ENCODE measurements around the gene PADI6. TPM values are rescaled to one million over a fixed set of nuclear protein-coding genes. Genes with fewer than 3 reads are reported as not detected.

Gene PADI6
- total and polyA plus RNA-seq, 2 donors (not counting 1 experiment from before 2014, with no cell fraction given), result 0.04 TPM; not detected in 1

DNA sequence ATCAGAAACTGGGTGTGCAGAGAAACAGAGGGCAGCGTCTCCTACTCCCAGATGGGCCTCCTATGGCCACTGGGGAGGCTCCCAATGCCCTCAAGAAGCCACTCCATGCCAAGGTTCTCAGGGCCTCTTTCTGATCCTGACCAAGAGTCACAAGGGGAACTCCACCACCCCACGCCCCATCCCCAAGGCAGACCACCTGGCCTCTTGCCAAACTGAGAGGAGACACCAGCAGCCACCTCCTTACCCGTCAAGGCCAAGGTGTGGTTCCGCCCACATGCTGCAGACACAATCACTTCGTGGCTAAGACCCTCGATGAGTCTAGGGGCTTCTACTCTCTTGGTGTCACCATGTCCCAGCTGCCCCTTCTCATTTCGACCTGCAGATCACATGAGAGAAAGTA lies 50.5 kb downstream of the PADI6 start:
- peaks cover 5% of the 10 kb centered on the region for H3K4me1 Mint-ChIP-seq
- ChIA-PET CTCF (interaction anchor here (1.0 kb wide), 1 partner anchor 62 kb away, joined by 3 read pairs; no protein-coding TSS in a partner anchor), POLR2A (no interaction called here)
- H3K27ac Mint-ChIP-seq, result no peak overlapping the region
- WGBS (ENCODE audit: insufficient coverage), result 92% methylated on average over 7 of the region's 7 CpGs
- Histone ChIP-seq H3K79me2 (ENCODE audit: control insufficient read depth, insufficient read depth, low read length) (peaks cover 64% of the 10 kb centered on the region), H2AFZ (ENCODE audit: insufficient read depth, low read depth, low read length, poor library complexity, severe bottlenecking) (no peak overlapping the region), H3K27me3 (replicated peaks in 1 of 4; ENCODE audit: control extremely low read depth in 1 of 4, control insufficient read depth in 3 of 4, insufficient read depth in 4 of 4, low read length in 3 of 4) (no peaks in the 10 kb centered on the region), H3K9ac (ENCODE audit: low read length) (no peak overlapping the region), H3K4me3 (ENCODE audit: control extremely low read depth in 1 of 5, extremely low read depth in 1 of 5, insufficient read depth in 1 of 5, low read depth in 2 of 5, low read length in 4 of 5) (no peak overlapping the region), H3K27ac (ENCODE audit: low read length in 2 of 2) (no peak overlapping the region), H3K4me2 (replicated peaks; ENCODE audit: low read depth, low read length, poor library complexity, severe bottlenecking) (no peak overlapping the region), H3K4me1 (ENCODE audit: control insufficient read depth in 2 of 2, insufficient read depth in 2 of 2, low read length in 2 of 2) (no peaks in the 10 kb centered on the region), H3K9me3 (ENCODE audit: control extremely low read depth in 1 of 3, control insufficient read depth in 2 of 3, insufficient read depth in 1 of 3, low read length in 2 of 3) (no peaks in the 10 kb centered on the region), H3K36me3 (replicated peaks in 1 of 2; ENCODE audit: control extremely low read depth in 1 of 2, control insufficient read depth in 1 of 2, extremely low read depth in 1 of 2, insufficient read depth in 2 of 2, low read length in 1 of 2) (peaks cover 1 to 89% of the 10 kb centered on the region in 2 experiments), H4K20me1 (ENCODE audit: control insufficient read depth, insufficient read depth, low read length, poor library complexity, severe bottlenecking) (peaks cover 65% of the 10 kb centered on the region)
- intact Hi-C loops (cut with micrococcal nuclease), result no loop called here
- DNase-seq, result no peak
- no peaks in the 10 kb centered on the region for H3K27me3 Mint-ChIP-seq
- no peak for ATAC-seq (ENCODE audit: low read depth)
- no peaks in the 10 kb centered on the region for H3K9me3 Mint-ChIP-seq (ENCODE audit: insufficient read depth)
- no peak for TF ChIP-seq EZH2 (IDR thresholded peaks at IDR 0.05; ENCODE audit: borderline replicate concordance, insufficient read depth, low read depth, low read length, poor library complexity, severe bottlenecking)
- TF ChIP-seq, protein P1, sequence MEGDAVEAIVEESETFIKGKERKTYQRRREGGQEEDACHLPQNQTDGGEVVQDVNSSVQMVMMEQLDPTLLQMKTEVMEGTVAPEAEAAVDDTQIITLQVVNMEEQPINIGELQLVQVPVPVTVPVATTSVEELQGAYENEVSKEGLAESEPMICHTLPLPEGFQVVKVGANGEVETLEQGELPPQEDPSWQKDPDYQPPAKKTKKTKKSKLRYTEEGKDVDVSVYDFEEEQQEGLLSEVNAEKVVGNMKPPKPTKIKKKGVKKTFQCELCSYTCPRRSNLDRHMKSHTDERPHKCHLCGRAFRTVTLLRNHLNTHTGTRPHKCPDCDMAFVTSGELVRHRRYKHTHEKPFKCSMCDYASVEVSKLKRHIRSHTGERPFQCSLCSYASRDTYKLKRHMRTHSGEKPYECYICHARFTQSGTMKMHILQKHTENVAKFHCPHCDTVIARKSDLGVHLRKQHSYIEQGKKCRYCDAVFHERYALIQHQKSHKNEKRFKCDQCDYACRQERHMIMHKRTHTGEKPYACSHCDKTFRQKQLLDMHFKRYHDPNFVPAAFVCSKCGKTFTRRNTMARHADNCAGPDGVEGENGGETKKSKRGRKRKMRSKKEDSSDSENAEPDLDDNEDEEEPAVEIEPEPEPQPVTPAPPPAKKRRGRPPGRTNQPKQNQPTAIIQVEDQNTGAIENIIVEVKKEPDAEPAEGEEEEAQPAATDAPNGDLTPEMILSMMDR (IDR thresholded peaks at IDR 0.05), result no peak
- H3K4me3 Mint-ChIP-seq, result no peak overlapping the region

DNA sequence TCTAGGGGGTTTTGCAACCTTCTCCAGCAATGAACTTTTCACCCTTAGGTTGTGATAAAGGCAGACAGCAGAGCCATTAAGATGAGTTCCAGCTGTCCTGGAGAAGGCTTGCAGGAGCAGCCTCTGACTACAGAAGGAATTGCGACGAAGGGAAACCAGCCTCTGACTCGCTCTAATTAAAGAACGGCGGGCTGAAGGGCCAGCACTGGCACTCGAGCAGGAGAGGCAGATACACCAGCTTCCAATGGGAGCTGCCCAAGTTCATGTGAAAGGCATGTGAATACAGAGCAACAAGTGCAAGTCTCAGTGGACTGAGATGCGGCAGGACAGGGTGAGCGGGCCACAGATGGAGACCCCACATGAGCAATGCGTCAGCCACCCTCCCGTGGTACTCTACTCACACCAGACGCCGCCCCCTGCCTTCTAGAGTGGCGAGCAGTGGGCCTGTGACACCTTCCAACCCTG lies 51.8 kb downstream of the PADI6 start:
- H3K9me3 Mint-ChIP-seq (ENCODE audit: insufficient read depth), result no peaks in the 10 kb centered on the region
- H3K9me3 ChIP-seq (ENCODE audit: control extremely low read depth in 1 of 3, control insufficient read depth in 2 of 3, insufficient read depth in 1 of 3, low read length in 2 of 3), result no peaks in the 10 kb centered on the region
- DNase-seq (no peak), ATAC-seq (ENCODE audit: low read depth) (no peak)
- no peak overlapping the region for H3K9ac ChIP-seq (ENCODE audit: low read length)
- no peak overlapping the region for H3K4me2 ChIP-seq (replicated peaks; ENCODE audit: low read depth, low read length, poor library complexity, severe bottlenecking)
- H3K36me3 ChIP-seq (replicated peaks in 1 of 2; ENCODE audit: control extremely low read depth in 1 of 2, control insufficient read depth in 1 of 2, extremely low read depth in 1 of 2, insufficient read depth in 2 of 2, low read length in 1 of 2), result peaks cover 1 to 94% of the 10 kb centered on the region in 2 experiments
- H3K27me3 Mint-ChIP-seq, result no peaks in the 10 kb centered on the region
- ChIA-PET CTCF (interaction anchor here (1.0 kb wide), 1 partner anchor 17 kb away, joined by 3 read pairs; no protein-coding TSS in a partner anchor), POLR2A (no interaction called here)
- H2AFZ ChIP-seq (ENCODE audit: insufficient read depth, low read depth, low read length, poor library complexity, severe bottlenecking), result no peak overlapping the region
- peaks cover 5% of the 10 kb centered on the region for H3K4me1 Mint-ChIP-seq
- no peaks in the 10 kb centered on the region for H3K27me3 ChIP-seq (replicated peaks in 1 of 4; ENCODE audit: control extremely low read depth in 1 of 4, control insufficient read depth in 3 of 4, insufficient read depth in 4 of 4, low read length in 3 of 4)
- H3K27ac Mint-ChIP-seq, result no peak overlapping the region
- H3K79me2 ChIP-seq (ENCODE audit: control insufficient read depth, insufficient read depth, low read length), result peaks cover 70% of the 10 kb centered on the region
- no peaks in the 10 kb centered on the region for H3K4me1 ChIP-seq (ENCODE audit: control insufficient read depth in 2 of 2, insufficient read depth in 2 of 2, low read length in 2 of 2)
- 89% methylated on average over 13 of the region's 13 CpGs for WGBS (ENCODE audit: insufficient coverage)
- peaks cover 76% of the 10 kb centered on the region for H4K20me1 ChIP-seq (ENCODE audit: control insufficient read depth, insufficient read depth, low read length, poor library complexity, severe bottlenecking)
- no peak for TF ChIP-seq EZH2 (IDR thresholded peaks at IDR 0.05; ENCODE audit: borderline replicate concordance, insufficient read depth, low read depth, low read length, poor library complexity, severe bottlenecking)
- TF ChIP-seq, protein P1 (IDR thresholded peaks at IDR 0.05), result no peak
- no peak overlapping the region for H3K4me3 Mint-ChIP-seq
- no peak overlapping the region for H3K27ac ChIP-seq (ENCODE audit: low read length in 2 of 2)
- H3K4me3 ChIP-seq (ENCODE audit: control extremely low read depth in 1 of 5, extremely low read depth in 1 of 5, insufficient read depth in 1 of 5, low read depth in 2 of 5, low read length in 4 of 5), result no peak overlapping the region
- intact Hi-C loops (cut with micrococcal nuclease), result no loop called here

Measured in B cell (primary cell).